GOT3 (cell line): ENCODE measurements around the gene RFX3.
A peak's percentile ranks its signal among the peaks of the same experiment; 100 is the strongest.

Experiments used
- DNase-seq: peaks from one replicate; lab custom pipeline; 2025; ENCODE audit warnings: mixed read lengths; lab: John Stamatoyannopoulos, UW

The RFX3 gene

DNA sequence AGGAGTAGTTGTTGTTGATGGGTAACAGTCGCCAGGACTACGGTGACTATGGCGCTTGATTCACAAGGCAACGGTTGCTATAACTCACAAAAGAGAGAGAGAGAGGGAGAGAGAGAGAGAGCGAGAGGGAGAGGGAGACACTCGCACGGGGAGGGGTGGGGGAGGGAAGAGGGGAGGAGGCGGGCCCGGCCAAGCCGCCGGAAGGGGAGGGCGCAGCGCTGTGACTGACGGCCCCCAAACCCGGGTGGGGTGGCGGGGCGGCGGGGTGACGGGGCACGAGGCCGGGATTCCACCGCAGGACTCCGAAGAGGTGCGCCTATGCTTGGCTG lies at the start of gene RFX3:
TSS of gene RFX3 (minus strand) at position 166 of the 329 bp plus-strand sequence. CDS start 130,413 bp downstream, outside the sequence.
- peak; percentile 36 for DNase-seq

DNA sequence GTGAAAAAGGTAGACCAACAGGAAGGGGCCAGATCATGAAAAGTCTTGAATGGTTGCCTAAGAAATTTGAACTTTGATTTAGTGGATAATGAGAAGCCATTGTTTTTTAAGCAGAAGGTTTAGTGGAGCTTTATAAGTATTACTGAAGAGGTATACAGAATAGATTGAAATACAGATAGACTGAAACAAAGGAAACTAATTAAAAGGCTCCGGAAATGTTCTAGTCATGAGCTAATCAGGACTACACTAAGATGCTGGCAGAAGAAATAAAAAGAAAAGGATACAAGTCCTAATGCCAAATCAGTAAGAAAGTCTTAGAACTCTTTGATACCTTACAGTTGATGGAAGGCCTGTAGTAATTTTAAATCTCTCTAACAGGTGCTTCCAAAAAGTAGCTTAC lies 45.7 kb upstream of the RFX3 start:
- no peak for DNase-seq

DNA sequence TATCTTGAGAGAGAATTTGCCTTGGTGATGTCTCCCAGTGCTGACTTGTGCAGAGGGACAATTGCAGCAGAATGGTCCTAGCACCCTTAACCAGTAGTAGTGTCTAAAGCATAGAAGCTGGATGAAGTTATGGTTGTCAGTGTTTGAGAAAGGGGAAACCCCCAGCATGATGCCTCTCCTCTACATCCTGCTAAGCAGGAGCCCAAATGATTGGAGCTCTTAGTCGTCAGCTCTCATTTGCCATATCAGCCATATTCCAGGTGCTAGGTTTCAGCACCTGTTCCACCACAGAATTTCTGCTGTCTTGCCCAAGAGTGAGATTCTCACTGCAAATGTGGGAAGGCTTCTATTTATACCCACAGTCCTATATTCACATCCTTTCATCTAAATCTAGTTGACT lies 43.7 kb upstream of the RFX3 start:
- DNase-seq: no peak

DNA sequence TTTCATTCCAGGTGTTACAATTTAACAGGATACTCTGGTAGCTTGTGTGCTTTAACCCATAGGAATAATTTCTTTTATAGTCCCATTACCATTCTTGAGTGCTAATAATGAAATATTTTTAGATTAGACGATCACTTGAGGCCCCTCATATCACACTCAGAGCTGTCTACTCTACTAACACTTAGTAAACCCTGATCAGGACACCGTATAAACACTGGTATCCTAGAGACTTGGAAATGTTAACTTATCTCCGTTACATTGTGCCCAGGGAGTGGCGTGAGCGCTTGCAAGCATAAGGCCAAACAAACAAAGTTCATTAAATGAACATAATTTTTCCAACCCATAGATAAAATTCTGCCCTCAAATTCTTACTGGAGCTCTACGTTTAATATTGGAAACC lies 42.2 kb upstream of the RFX3 start:
- no peak for DNase-seq

DNA sequence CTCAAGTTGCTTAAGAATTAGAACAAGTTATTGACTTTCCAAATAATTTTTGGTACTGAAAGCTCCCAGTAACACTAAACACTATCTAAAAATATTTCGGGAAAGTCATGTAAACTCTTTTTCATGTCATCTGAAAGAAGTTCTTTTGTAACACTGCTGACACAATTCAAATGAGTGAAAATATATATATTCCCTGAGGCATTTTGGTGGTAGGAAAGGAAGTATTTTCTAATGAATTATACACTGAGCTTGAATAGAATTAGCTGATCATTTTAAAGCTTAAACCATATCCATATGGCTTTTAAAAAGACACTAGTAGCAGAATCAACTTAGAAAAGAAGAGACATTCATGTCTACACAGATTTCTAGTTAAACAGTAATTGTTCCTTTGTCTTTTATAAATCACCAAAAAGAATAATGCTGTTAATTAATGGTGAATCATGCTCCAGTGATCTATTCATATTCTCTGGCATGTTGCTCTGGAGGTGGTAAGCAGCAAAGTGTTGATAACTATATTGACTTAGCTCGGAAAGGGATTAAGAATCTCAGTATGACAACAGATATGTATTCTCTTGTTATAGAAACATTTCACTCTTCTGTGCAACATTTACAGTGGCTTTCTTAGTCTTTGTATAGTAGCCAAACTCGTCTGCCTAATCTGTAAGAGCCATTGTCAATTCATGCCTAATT lies 27.4 kb upstream of the RFX3 start:
- no peak for DNase-seq

DNA sequence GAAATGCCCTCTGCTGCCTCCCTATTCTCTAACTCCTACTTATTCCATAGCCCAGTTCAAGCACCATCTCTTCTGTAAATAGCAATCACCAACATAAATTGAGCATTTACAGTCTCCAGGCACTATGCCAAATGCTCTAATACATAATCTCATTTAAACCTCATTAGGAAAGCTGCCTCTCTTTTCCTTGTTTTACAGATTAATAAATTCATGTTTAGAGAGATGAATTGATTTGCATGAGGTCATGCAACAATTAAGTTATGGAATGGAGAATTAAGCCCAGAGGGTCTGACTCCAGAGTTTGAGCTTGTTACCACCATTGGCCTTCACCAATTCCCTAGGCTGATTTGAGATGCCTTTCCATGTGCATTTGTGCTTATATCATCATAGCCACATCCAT lies 23.4 kb upstream of the RFX3 start:
- no peak for DNase-seq

DNA sequence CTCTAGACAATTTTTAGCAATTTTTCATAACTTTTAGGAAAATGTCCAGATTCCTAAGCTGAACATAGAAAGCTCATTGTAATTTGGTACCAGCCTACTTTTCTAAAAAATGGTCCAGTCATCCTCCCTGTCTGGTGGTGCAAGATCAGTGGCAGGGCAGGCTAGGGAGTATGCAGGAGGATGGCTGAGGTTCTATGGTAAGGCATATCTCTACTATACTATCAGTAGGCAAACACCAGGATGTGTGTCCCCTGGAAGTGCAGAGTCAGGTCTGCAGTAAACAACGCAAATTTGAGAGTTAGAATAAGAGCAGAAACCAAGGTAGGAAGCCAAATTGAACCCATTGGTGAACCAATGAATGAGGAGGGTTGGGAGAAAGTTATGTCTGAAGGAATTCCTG lies 22.8 kb upstream of the RFX3 start:
- DNase-seq: no peak

DNA sequence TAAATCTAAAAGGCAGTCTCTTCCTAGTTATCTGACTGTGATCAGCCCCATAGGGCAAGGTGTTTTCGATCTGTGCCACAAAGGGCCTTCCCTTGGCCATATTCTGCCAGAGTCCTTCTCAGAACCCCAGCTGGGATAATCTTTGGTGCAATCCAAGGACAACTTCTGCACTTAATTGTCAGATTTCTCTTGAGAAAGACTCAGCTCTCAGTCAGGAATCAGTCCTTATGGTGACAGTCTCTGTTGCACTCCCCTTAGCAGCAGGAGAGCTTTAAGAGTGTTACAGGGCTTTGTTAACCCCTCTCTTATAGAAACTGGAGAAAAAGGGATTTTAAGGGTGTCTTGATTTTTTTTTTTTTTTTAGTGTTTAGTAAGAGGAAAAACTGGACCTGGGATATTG lies 15.4 kb upstream of the RFX3 start:
- DNase-seq: no peak

DNA sequence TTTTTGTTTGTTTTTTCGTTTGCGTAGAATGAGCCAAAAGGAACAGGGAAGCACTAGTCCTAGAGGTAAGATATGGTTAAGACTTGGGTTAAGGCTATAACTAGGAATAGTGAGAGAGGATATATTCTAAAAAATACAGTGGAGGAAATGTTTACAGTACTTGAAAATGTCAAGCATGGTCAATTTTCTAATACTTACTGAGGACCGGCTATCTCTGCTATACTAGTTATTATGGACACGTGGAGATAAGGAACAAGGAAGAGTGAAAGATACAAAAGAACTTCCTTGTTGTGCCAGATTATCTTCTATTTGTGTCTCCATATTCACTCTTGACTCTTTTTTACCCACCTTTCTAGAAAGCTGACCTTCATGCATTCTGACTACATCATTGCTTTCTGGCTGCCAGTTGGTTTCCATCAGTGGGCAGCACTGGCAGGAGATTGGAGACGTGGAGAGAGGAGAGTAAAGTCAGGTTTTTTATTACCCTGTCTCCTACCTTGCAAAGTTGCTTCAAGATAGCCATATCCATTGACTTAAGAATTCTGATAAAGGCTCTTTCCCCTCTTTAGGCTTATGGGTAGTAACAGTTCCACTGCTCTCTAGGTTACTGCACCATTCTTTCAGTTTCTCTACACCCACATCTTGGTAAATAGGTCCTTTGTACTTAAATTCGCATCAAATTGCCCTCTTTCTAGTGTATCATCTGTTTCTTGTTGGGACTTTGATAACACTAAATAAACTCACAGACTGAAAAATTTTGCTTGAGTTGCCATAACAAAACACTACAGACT lies 9.0 kb upstream of the RFX3 start:
- no peak for DNase-seq

DNA sequence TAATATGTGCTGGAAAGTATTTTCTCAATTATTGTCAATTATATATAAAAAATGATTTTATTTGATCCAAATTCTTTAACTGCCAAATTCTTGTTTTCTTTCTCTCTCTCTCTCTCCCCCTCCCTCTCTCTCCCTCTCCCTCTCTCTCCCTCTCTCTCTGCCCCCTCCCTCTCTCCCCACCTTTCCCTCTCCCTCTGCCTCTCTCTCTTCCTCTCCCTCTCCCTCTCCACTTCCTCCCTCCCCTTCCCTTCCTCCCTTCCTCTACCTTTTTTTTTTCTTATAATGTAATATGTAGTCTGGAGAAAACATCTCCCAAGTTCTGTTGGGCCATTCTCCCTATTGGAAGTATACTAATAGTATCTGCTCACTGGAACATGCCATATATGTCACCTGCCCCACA lies 6.4 kb upstream of the RFX3 start:
- DNase-seq: no peak

DNA sequence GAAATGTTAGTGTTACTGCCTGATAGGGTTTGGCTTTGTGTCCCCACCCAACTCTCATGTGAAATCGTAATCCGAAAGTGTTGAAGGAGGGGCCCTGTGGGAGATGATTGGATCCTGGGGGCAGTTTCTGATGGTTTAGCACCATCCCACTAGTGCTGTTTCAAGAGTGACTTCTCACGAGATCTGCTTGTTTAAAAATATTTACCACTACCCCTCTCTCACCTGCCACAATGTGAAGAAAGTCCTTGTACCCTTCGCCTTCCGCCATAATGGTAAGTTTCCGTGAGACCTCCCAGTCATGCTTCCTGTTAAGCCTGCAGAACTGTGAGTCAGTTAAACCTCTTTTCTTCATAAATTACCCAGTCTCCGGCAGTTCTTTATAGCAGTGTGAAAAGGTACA lies 2.6 kb upstream of the RFX3 start:
- DNase-seq: no peak

DNA sequence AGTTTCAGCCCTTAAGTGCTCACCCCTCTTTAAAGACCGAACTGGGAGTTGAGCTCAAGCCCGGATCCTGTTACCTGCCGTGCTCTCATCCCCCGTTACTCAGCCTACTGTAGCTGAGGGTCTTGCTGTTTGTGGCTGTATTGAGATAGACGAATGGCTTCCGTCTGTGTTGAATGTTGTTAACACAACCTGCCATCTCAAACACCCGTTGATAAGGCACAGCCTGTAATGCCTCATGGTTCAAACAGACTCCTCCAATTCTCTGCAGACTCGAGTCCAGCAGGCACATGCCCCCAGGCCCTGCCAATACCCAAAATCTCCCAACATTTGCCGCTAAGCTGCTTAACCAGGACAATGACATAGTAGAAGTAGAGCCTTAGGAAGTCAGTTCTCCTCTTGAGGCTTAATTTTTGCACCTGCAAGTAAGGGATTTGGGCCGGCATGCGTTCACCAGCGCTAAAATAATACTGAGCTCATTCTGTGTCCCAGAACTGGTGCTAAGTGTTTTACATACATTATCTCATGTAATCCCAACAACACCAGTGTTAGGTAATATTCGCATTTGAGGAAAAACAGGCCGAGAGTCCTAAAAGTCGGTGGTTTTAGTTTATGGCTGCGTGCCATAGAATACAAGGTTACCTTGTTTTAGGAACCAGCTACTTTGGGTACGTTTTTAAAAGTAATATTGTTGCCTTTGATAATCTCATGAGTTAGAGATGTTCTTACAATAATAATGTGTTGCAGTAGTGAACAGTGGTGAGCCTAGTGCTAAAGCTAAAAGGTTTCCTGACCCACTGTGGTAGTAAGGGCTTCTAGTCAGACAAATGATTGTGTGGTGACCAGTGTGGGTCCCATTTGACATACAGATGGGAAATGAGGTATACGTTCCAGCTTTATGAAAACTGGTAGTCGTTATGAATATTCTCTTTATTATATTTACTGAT lies 1.5 kb upstream of the RFX3 start:
- no peak for DNase-seq

DNA sequence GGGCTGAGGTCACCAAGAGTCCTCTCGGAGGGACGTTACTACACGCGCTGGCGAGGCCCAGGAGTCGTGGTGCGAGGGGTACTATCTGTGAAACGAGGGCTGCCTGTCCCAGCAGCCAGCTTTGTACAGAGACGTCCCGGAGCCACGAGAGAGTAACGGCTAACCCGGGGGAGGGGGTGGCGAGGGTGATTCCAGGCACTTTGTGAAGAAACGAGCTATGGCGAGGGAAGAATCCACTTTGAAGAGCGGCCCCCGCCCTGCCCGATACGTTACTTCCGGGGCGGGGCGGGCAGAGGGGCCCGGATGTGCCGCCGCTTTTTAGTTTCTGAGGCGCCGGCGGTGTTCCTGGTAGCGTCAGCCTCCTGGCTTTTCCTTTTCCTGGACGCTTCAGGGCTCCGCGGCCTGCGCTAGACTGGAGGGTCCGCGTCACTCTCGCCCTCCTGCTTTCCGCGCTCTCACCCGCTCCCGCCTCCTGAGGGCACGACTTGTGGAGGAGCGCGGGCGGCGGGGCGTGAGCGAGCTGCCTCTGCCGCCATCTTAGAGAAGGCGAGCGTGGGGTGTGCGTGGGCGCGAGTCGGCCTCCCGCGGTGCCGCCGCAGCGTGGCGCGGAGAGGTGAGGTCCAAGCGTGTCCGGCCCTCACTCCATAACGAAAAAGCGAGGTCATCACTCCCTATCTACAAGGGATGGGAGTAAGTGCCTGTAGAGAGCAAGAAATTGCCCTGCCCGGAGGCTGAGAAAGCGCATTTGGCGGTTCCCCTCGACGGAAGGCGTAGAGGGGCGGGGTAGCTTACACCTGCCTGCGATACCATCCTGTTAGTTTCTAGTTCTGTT lies 580 bp upstream of the RFX3 start:
- peak; percentile 49 for DNase-seq

DNA sequence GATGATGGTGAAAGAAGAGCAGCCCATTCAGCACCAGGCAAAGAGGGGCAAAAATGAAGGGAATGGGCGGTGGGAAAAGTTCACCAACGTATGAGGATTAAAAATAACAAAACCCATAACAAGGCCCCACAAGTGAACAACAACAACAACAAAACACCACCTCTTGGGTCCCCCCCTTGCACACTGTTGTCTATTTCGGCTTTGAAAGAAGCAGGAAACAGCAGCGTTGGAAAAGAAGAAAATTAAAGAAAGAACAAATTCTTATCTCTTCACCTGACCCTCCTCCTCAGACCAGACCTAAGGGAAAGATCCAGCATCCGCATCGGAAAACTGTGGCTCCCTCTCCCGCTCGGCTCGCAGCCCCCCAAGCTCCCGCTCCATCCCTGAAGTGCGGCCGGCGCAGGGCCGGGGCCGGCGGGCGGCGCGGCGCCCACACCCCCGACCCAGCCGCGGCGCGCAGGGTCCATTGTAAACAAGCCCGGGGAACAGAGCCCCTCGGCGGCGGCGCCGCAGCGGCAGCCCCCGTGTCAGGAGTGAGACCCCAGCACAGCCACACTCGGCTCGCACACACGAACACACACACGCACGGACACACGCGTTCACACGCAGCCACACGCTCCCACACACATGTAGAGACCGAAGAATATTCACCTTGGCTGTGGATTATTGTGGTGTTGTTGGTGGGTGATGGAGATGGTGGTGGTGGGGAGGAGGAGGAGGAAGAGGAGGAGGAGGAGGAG lies 535 bp downstream of the RFX3 start:
- DNase-seq: no peak

DNA sequence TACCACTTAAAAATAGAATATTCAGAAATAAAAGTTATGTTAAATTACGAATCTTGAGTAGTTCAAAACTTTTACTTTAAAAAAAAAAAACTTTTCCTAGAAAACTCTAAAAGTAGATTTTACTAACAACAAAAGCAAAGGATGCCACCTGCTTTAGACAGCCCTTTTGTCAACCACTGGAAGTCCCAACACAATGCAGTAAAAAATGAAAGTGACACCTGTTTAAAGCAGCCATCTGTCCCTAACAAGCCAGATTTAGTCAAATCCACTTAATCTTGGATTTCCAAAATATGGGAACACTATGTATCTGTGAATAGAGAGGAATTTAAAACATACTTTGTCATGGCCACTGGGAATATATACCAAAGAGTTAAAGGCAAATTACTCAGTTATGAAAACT lies 3.8 kb downstream of the RFX3 start:
- no peak for DNase-seq

DNA sequence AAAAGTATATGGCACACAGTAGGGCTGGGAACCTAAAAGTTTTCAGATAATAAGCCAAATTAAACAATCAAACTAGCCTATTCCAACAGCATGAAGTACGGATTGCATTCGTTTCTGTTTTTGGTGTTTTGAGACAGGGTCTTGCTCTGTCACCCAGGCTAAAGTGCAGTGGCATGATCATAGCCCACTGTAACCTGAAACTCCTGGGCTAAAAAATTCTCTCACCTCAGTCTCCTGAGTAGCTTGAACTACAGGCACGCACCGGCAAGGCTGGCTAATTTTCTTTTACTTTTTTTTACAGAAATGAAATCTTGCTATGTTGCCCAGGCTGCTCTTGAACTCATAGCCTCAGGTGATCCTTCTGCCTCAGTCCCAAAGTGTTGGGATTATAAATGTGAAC lies 5.2 kb downstream of the RFX3 start:
- no peak for DNase-seq

DNA sequence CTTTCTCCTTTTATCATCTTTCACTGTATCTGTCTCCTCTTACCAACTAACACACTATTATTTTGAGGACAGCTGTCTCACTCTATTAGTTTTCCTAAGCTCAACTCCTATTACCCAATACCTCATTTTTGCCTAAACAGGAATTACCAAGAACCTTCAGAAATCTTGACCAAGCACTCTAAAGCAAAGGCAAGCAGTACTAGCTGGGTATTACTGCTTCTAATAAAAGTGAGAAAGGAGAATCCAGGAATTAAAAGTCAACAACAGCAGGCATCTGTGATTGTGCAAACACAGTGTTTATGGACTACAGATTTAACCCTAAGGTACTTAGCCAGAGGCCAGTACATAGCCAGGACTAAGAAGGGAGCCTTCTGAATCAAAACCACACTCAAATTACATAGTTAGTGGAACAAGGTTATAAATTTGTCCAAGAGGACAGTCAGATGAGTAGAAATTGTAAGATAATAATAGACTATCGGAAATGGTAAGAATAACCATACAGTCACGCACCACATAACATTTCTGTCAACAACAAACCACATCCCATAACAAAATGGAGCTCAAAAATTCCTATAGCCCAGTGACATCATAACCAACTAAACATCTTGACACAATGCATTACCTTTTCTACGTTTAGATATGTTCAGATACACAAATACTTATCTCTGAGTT lies 8.3 kb downstream of the RFX3 start:
- no peak for DNase-seq

DNA sequence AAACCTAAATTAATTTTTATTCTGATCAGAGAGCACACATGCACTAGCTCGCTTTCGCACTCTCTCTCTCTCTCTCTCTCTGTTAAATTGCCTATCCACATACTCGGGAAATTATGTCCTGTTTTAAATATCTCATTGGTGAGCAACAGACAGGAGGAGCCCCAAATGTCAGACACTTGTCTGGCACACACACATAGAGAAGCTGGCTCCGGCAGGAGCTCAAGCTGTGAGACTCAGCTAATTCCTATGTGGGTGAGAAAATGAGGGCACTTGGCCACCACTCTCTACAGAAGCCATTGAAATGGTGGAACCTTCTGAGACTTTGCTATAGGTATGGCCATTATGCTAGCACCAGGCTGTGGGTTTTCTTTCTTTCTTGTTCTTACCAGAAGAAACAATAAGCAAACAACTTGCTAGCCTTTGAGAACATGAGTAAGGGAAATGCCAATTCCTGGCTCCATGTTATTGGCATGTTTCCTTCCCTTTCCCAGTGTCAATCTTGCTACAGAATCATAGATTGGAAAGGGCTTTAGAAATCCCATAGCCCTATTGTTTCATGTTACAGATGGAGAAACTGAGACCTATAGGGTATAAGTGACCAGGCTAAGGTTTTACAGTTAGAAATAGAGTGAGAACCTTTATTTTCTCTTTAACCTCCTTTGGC lies 9.0 kb downstream of the RFX3 start:
- DNase-seq: no peak

DNA sequence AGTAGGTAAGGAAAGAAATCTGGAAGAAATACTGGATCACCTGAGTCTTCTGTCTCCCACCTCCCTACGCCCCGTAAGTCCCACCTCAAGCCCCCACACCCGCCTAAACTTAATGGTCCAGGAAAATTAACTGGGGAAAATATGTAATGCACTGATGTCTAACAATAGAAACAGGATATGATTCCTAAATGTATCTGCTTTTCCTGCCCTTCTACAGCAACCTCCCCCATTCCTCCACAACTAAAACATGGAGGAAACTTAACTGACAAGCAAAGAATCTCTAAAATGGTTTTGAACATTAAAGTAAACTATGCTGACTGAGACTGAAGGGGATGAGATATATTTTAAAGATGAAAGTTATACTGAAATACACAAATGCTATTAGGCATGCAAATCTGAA lies 10.4 kb downstream of the RFX3 start:
- no peak for DNase-seq

DNA sequence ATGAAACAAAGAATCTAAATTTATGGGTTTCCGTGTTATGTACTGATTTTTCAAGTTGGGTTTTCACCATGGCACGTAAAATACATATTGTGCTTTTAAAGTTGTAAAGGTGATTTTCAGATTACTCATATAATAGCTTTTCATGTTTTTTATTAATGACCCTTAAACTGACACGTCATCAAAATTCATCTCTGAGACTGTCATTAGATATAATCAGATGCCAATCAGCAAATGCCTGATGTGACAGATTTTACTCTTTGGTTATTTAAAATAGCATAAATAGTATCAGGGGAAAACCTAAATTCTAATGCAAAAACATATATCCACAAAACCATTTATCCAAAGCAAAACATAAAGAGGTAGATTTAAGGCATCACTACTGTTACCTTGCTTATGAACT lies 11.0 kb downstream of the RFX3 start:
- DNase-seq: no peak
